GM23248 (cell line): ENCODE results near the gene UGT1A10.

Source experiments
- EZH2 ChIP-seq: fragments of 200-600 bp; sonication (generic); IDR thresholded peaks from 2 replicates; pipeline ENCODE4 v1.6.1; 2018; ENCODE audit warnings: antibody characterized with exemption, mild to moderate bottlenecking; ENCODE audit not compliant: insufficient read depth, poor library complexity, severe bottlenecking
- EZH2phosphoT487 ChIP-seq: fragments of 200-600 bp; sonication (generic); IDR thresholded peaks from 2 replicates; pipeline ENCODE4 v1.6.1; 2018; ENCODE audit warnings: antibody characterized with exemption, moderate library complexity, mild to moderate bottlenecking, low read depth; ENCODE audit not compliant: insufficient read depth

GRCh38 chr2:233818639-233819621, 182.7 kb downstream of the UGT1A10 start:
- TF ChIP-seq EZH2, result no peak
- TF ChIP-seq EZH2phosphoT487, result no peak
